PC-3 (cell line): ENCODE results near the gene GLT6D1. TPM values are rescaled to one million over a fixed set of nuclear protein-coding genes. Genes with fewer than 3 reads are reported as not detected.

Source experiments
- ATAC-seq: fragments of 200-7000 bp; cut with Tn5 transposase; 2 replicates; pipeline ENCODE4 v1.9.1; 2020; ENCODE audit warnings: mild to moderate bottlenecking, moderate library complexity
- BruUV-seq: library from RNA; stranded (reverse); fragments of 400-500 nt; replicated peaks from 2 replicates; lab custom pipeline; 2021; lab: Mats Ljungman, UMichigan
- CTCF ChIA-PET: fragments of 300-600 bp; sonication (Branson Sonifier 250); formaldehyde crosslinking; loops from one replicate; lab custom pipeline; 2022; ENCODE audit warnings: antibody characterized with exemption; lab: Charles Lee
- POLR2A ChIA-PET: fragments of 300-600 bp; sonication (Branson Sonifier 250); formaldehyde crosslinking; loops from one replicate; lab custom pipeline; 2022; ENCODE audit warnings: antibody characterized with exemption; ENCODE audit not compliant: unreplicated experiment; lab: Charles Lee
- DNase-seq: peaks from one replicate; pipeline ENCODE4 v3.0.0-alpha.2; 2015
- H2AFZ ChIP-seq: fragments of 300-600 bp; sonication (generic); 2 replicates; pipeline ENCODE4 v1.6.0; 2016; ENCODE audit warnings: antibody characterized with exemption, low read length
- H3F3A ChIP-seq: fragments of 300-600 bp; sonication (generic); one replicate; pipeline ENCODE4 v1.6.0; 2017; ENCODE audit warnings: antibody characterized with exemption, low read length, control low read depth, mild to moderate bottlenecking; ENCODE audit not compliant: unreplicated experiment
- H3K27ac ChIP-seq: fragments of 300-600 bp; sonication (generic); 2 replicates; pipeline ENCODE4 v1.5.1; 2016; ENCODE audit warnings: mild to moderate bottlenecking, low read length
- H3K27me3 ChIP-seq: fragments of 300-600 bp; sonication (generic); 2 replicates; pipeline ENCODE4 v1.6.1; 2016; ENCODE audit warnings: low read length, mixed read lengths
- H3K36me3 ChIP-seq: fragments of 300-600 bp; sonication (generic); 2 replicates; pipeline ENCODE4 v1.6.1; 2016; ENCODE audit warnings: low read depth, mixed run types, low read length, mixed read lengths
- H3K4me1 ChIP-seq: fragments of 300-600 bp; sonication (generic); 2 replicates; pipeline ENCODE4 v1.5.1; 2016; ENCODE audit warnings: low read length; ENCODE audit not compliant: insufficient read depth
- H3K4me2 ChIP-seq: fragments of 300-600 bp; sonication (generic); 2 replicates; pipeline ENCODE4 v1.6.0; 2016; ENCODE audit warnings: low read length
- H3K4me3 ChIP-seq: fragments of 300-600 bp; sonication (generic); 2 replicates; pipeline ENCODE4 v1.5.1; 2016; ENCODE audit warnings: mild to moderate bottlenecking, low read length, mixed read lengths
- H3K79me2 ChIP-seq: fragments of 300-600 bp; sonication (generic); 2 replicates; pipeline ENCODE4 v1.6.1; 2017; ENCODE audit warnings: low read length, mixed read lengths
- H3K9ac ChIP-seq: fragments of 300-600 bp; sonication (generic); 2 replicates; pipeline ENCODE4 v1.6.0; 2016; ENCODE audit warnings: mild to moderate bottlenecking, low read length
- H3K9me2 ChIP-seq: fragments of 300-600 bp; sonication (generic); replicated peaks from 2 replicates; pipeline ENCODE4 v1.6.1; 2016; ENCODE audit warnings: mixed run types, low read length, mixed read lengths
- H3K9me3 ChIP-seq: fragments of 300-600 bp; sonication (generic); 2 replicates; pipeline ENCODE4 v1.6.1; 2016; ENCODE audit warnings: low read length, mixed read lengths
- H4K20me1 ChIP-seq: fragments of 300-600 bp; sonication (generic); 2 replicates; pipeline ENCODE4 v1.6.1; 2016; ENCODE audit warnings: low read length, mixed read lengths
- EZH2 ChIP-seq: fragments of 300-600 bp; sonication (generic); IDR thresholded peaks from one replicate; pipeline ENCODE4 v1.6.1; 2017; ENCODE audit warnings: antibody characterized with exemption, mild to moderate bottlenecking, low read length; ENCODE audit not compliant: unreplicated experiment
- EZH2phosphoT487 ChIP-seq: fragments of 300-600 bp; sonication (generic); IDR thresholded peaks from 2 replicates; pipeline ENCODE4 v1.6.1; 2018; ENCODE audit warnings: mild to moderate bottlenecking, antibody characterized with exemption, low read length, borderline replicate concordance
- intact Hi-C: fragments of 100-400 bp; cut with micrococcal nuclease; formaldehyde crosslinking; loops from 2 replicates; pipeline ENCODE4 v1.9.0; 2023
- total RNA-seq: library from RNA; depleted of rRNA; stranded (reverse); fragments of >200 nt; gene quantifications from 2 replicates; pipeline ENCODE4 v1.2.3, GENCODE V29; 2014
- TF ChIP-seq, protein P1 (sequence below): fragments of 300-600 bp; sonication (generic); conservative IDR thresholded peaks from 2 replicates; pipeline ENCODE4 v1.5.1; 2017; ENCODE audit warnings: antibody characterized with exemption, low read depth, mild to moderate bottlenecking, low read length

GLT6D1 gene
- total RNA-seq, 1 experiment from 2014 or later, result not detected

DNA sequence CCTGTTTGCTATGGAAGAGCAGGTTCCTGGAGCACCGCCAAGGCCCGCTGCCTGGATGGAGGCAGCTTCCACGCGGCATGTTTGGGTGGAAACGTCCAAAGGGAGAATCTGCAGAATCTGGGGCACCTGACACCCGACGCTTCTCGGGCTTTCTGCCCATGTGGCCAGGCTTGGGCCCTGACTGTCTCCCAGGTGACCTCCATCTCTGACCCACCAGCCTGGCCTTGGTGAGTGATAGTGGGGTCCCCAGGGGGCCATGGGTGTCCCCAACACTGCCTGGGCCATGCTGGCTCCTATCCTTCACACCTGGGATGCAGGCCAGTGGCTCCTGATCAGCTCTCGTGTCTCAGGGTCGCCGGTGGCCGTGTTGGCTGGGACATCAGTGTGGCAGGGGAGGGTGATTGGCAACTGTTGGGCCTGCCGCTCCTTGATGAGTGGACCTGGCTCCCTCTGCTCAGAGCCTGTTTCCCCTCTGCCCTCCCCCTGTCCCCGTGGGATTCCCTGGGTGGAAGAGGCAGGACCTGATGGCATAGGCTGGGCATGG is 34.0 kb downstream of the GLT6D1 start:
- H3K4me2 ChIP-seq, result no peak overlapping the region

DNA sequence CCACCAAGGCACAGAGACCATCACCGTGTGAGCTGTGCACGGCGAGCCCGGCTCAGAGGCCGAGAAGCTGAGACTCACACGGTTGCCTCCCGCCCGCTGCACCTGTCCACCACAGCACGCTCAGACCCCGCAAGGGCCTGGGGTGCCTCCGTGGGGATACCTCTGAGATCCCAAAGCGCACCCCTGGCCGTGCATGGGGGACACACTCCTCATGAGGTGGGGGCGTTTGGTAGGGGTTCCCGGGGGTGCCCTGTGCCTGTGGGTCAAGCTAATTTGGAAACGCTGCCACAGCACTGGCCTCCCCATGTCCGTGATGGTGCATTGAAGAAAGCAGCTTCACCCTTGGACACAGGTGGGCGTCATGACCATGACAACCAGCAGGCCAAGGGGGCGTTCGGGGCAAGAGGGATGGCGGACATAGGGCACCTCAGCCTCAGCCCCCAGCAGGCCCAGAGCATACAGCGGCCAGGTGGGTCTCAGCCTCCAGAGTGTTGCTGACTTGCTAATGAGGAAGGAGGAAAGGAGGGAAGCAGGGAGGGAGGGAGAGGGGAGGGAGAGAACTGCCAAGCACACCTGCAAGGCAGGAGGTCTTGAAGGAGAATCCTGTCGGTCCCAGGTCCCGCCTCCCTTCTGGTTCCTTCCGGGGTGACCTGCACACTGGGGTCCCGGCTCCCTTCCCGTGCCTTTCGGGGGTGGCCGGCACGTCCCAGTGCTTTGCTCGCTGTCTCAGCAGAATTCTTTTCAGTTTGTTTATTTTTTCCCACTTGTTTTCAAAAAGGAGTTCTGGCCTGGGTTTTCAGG is 34.7 kb downstream of the GLT6D1 start:
- no peaks in the 10 kb centered on the region for H3K27me3 ChIP-seq
- no peak overlapping the region for H3K27ac ChIP-seq
- H3F3A ChIP-seq, result no peaks in the 10 kb centered on the region
- H2AFZ ChIP-seq, result no peak overlapping the region
- intact Hi-C loops, result no loop called here
- CTCF ChIA-PET, result no interaction called here
- no peak overlapping the region for H3K9ac ChIP-seq
- no TSS peak for BruUV-seq
- no peaks in the 10 kb centered on the region for H3K4me1 ChIP-seq
- no peak for ATAC-seq
- H3K9me2 ChIP-seq, result no peaks in the 10 kb centered on the region
- no peak overlapping the region for H3K4me2 ChIP-seq
- H4K20me1 ChIP-seq, result no peaks in the 10 kb centered on the region
- no peak overlapping the region for H3K4me3 ChIP-seq
- DNase-seq, result no peak
- no peak for TF ChIP-seq EZH2phosphoT487
- H3K36me3 ChIP-seq, result no peaks in the 10 kb centered on the region
- no peaks in the 10 kb centered on the region for H3K9me3 ChIP-seq
- POLR2A ChIA-PET, result no interaction called here
- H3K79me2 ChIP-seq, result no peaks in the 10 kb centered on the region

More for the DNA sequence above, 34.0 kb downstream of the GLT6D1 start:
- ATAC-seq (no peak), DNase-seq (no peak)
- Histone ChIP-seq H2AFZ (no peak overlapping the region), H4K20me1 (no peaks in the 10 kb centered on the region), H3K4me3 (no peak overlapping the region), H3K36me3 (no peaks in the 10 kb centered on the region), H3K27ac (no peak overlapping the region), H3K9me2 (no peaks in the 10 kb centered on the region), H3K9me3 (no peaks in the 10 kb centered on the region), H3F3A (no peaks in the 10 kb centered on the region), H3K9ac (no peak overlapping the region), H3K27me3 (no peaks in the 10 kb centered on the region), H3K79me2 (no peaks in the 10 kb centered on the region), H3K4me1 (no peaks in the 10 kb centered on the region)
- ChIA-PET CTCF (no interaction called here), POLR2A (no interaction called here)
- intact Hi-C loops, result no loop called here
- BruUV-seq, result no TSS peak
- TF ChIP-seq EZH2, result no peak
- no peak for TF ChIP-seq EZH2phosphoT487

DNA sequence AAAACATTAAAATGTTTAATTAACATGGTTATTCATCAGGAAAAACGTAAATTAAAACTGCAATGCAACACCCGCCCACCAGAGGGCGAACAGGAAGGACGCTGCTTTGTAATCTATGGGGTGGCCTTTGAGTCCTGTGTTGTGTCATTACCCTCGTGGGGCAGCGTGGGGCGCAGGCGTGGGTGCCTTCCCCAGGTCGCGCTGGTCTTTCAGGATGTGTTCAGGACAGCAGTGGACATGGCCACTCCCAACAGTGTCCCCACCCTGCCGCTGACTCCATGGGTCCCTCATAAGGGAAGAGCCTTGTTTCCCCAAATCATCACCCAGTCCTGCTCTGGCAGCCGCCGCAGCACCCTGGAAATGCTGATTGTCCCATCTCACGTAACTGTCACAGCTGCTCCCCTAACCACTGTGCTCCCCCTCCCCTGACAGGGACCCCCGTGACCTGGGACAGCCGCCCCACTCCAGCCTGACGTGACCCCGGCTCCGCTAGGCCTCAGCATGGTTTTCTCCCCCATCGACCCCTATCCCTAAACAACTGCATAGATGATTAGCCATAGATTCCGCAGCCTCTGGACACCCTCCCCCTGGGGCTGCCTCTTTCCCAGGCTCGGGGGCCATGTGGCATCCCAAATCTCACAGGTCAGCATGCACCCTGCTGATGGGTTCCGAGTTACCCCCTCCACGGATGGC is 36.4 kb downstream of the GLT6D1 start:
- no peak for ATAC-seq
- BruUV-seq, result no TSS peak
- no peaks in the 10 kb centered on the region for H3K79me2 ChIP-seq
- no peaks in the 10 kb centered on the region for H3K36me3 ChIP-seq
- no peak overlapping the region for H3K4me3 ChIP-seq
- H2AFZ ChIP-seq, result no peak overlapping the region; the same call in 1 of the 2 replicates
- no peak overlapping the region for H3K27ac ChIP-seq
- no peaks in the 10 kb centered on the region for H3F3A ChIP-seq
- no peak overlapping the region for H3K9ac ChIP-seq
- ChIA-PET CTCF (no interaction called here), POLR2A (no interaction called here)
- intact Hi-C loops, result no loop called here
- no peaks in the 10 kb centered on the region for H3K9me2 ChIP-seq
- no peaks in the 10 kb centered on the region for H3K4me1 ChIP-seq
- peak; percentile 56 for DNase-seq
- peaks cover 9% of the 10 kb centered on the region for H3K27me3 ChIP-seq
- no peaks in the 10 kb centered on the region for H3K9me3 ChIP-seq
- H4K20me1 ChIP-seq, result no peaks in the 10 kb centered on the region
- TF ChIP-seq EZH2phosphoT487 (no peak), EZH2 (no peak)
- TF ChIP-seq, protein P1, sequence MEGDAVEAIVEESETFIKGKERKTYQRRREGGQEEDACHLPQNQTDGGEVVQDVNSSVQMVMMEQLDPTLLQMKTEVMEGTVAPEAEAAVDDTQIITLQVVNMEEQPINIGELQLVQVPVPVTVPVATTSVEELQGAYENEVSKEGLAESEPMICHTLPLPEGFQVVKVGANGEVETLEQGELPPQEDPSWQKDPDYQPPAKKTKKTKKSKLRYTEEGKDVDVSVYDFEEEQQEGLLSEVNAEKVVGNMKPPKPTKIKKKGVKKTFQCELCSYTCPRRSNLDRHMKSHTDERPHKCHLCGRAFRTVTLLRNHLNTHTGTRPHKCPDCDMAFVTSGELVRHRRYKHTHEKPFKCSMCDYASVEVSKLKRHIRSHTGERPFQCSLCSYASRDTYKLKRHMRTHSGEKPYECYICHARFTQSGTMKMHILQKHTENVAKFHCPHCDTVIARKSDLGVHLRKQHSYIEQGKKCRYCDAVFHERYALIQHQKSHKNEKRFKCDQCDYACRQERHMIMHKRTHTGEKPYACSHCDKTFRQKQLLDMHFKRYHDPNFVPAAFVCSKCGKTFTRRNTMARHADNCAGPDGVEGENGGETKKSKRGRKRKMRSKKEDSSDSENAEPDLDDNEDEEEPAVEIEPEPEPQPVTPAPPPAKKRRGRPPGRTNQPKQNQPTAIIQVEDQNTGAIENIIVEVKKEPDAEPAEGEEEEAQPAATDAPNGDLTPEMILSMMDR, result peak; percentile 66
- H3K4me2 ChIP-seq, result no peak overlapping the region
